ENCODE data around the gene MSRB2. TPM values are rescaled to one million over a fixed set of nuclear protein-coding genes. Genes with fewer than 3 reads are reported as not detected.

The MSRB2 gene
- total RNA-seq, 4 donors from 2014 or later = 12.5 to 19.3 (median 16.0) TPM

- H3K27ac ChIP-seq = no peak overlapping the region
- peaks cover 0 to 92% (median 0%) of the 10 kb centered on the region in 3 donors for H3K36me3 ChIP-seq
- H3K4me3 ChIP-seq = no peak overlapping the region
- 58 to 73% methylated on average over 13 of the region's 13 CpGs for WGBS, 2 donors
- H3K9me3 ChIP-seq = no peaks in the 10 kb centered on the region
- TF ChIP-seq EP300 (IDR thresholded peaks at IDR 0.05) (no peak), POLR2A (IDR thresholded peaks at IDR 0.05) (no peak), CTCF (IDR thresholded peaks at IDR 0.05) (no peak)
- no peaks in the 10 kb centered on the region for H3K4me1 ChIP-seq
- DNase-seq (ENCODE audit: low spot score in 2 of 2) = no peak
- no peaks in the 10 kb centered on the region for H3K27me3 ChIP-seq
Observed at GRCh38 chr10:23110722-23111516, 15.5 kb downstream of the MSRB2 start.

- no peak overlapping the region for H3K4me3 ChIP-seq
- H3K36me3 ChIP-seq = peaks cover 0 to 92% (median 0%) of the 10 kb centered on the region in 3 donors
- WGBS, 2 donors = 77 to 80% methylated on average over 2 of the region's 2 CpGs
- TF ChIP-seq EP300 (IDR thresholded peaks at IDR 0.05) = no peak
- TF ChIP-seq POLR2A (IDR thresholded peaks at IDR 0.05) = no peak
- TF ChIP-seq CTCF (IDR thresholded peaks at IDR 0.05) = no peak
- H3K27me3 ChIP-seq = no peaks in the 10 kb centered on the region
- H3K4me1 ChIP-seq = no peaks in the 10 kb centered on the region
- DNase-seq (ENCODE audit: low spot score in 2 of 2) = no peak
- H3K27ac ChIP-seq = no peak overlapping the region
- no peaks in the 10 kb centered on the region for H3K9me3 ChIP-seq
Observed at GRCh38 chr10:23111517-23112286, 16.3 kb downstream of the MSRB2 start.

GRCh38 chr10:23114228-23114850 lies 19.0 kb downstream of the MSRB2 start:
- no peaks in the 10 kb centered on the region for H3K9me3 ChIP-seq
- TF ChIP-seq POLR2A (IDR thresholded peaks at IDR 0.05) (no peak), CTCF (IDR thresholded peaks at IDR 0.05) (no peak), EP300 (IDR thresholded peaks at IDR 0.05) (no peak)
- DNase-seq (ENCODE audit: low spot score in 2 of 2) = no peak
- H3K27ac ChIP-seq = no peak overlapping the region
- WGBS, 2 donors = 95 to 96% methylated on average over 7 of the region's 7 CpGs
- H3K36me3 ChIP-seq = peaks cover 0 to 93% (median 0%) of the 10 kb centered on the region in 3 donors
- no peaks in the 10 kb centered on the region for H3K4me1 ChIP-seq
- no peaks in the 10 kb centered on the region for H3K27me3 ChIP-seq
- H3K4me3 ChIP-seq = no peak overlapping the region

DNA sequence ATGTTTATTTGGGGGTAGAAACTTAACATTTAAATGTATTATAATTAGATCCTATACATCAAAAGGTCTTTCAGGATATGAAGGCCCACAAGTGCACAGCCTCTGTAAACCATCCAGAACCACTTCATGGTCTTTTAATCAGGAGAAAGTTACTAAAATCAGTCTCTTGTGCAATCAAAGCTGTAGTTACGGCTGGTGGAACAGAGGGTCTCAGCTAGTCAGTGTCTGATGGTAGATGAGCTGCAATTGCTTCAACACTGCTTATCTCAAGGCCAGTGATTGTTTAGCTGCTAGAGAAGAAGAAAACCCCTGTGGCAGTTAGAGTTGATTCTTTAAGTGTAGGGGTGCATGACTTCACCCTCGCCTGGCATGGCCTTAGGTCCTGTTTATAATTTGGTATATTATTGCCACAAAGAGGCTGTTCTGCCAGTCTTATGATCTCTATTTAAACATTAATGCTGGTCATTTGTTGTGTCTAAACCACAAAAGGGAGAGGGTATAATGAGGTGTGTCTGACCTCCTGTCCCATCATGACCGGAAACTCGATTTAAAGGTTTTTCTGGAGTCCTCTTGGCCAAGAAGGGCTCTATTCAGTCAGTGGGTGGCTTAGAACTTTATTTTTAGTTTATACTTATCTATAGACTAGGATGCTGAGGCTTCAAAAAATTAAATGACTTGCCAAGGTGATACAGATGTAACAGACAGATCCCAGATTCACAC lies 21.3 kb downstream of the MSRB2 start:
- H3K27ac ChIP-seq = no peak overlapping the region
- WGBS, 2 donors = 78 to 80% methylated on average over 4 of the region's 4 CpGs
- H3K4me1 ChIP-seq = no peaks in the 10 kb centered on the region
- H3K27me3 ChIP-seq = no peaks in the 10 kb centered on the region
- TF ChIP-seq EP300 (IDR thresholded peaks at IDR 0.05) = no peak
- no peak for TF ChIP-seq POLR2A (IDR thresholded peaks at IDR 0.05)
- no peak for TF ChIP-seq CTCF (IDR thresholded peaks at IDR 0.05)
- no peak overlapping the region for H3K4me3 ChIP-seq
- H3K9me3 ChIP-seq = no peaks in the 10 kb centered on the region
- peaks cover 3 to 96% (median 5%) of the 10 kb centered on the region in 3 donors for H3K36me3 ChIP-seq
- DNase-seq (ENCODE audit: low spot score in 2 of 2) = no peak
